IgD-negative memory B cell (primary cell): ENCODE results near the gene CFAP97. TPM values are rescaled to one million over a fixed set of nuclear protein-coding genes. Genes with fewer than 3 reads are reported as not detected.
"Not testable (repeated sequence)": the region's sequence is repeated elsewhere in the genome, so short reads cannot be mapped to it uniquely, and the experiment has no call there.

Source experiments
- H3K27ac Mint-ChIP-seq, 3 donors: one replicate each; pipeline ENCODE4 v1.8.0; 2020 to 2022; ENCODE audit warnings: mild to moderate bottlenecking in 3 of 3, mixed read lengths in 3 of 3, moderate library complexity in 1 of 3
- H3K27me3 Mint-ChIP-seq: one replicate; pipeline ENCODE4 v1.8.0; 2021; ENCODE audit warnings: mixed read lengths
- H3K36me3 Mint-ChIP-seq: one replicate; pipeline ENCODE4 v1.8.0; 2020; ENCODE audit warnings: mild to moderate bottlenecking, mixed read lengths
- H3K4me1 Mint-ChIP-seq, 3 donors: one replicate each; pipeline ENCODE4 v1.8.0; 2020 to 2022; ENCODE audit warnings: mixed read lengths in 3 of 3, mild to moderate bottlenecking in 1 of 3
- H3K4me3 Mint-ChIP-seq, 4 donors: one replicate each; pipeline ENCODE4 v1.8.0; 2020 to 2022; ENCODE audit warnings: mild to moderate bottlenecking in 4 of 4, mixed read lengths in 4 of 4, moderate library complexity in 3 of 4
- H3K9me3 Mint-ChIP-seq, 3 donors: one replicate each; pipeline ENCODE4 v1.8.0; 2020 to 2021; ENCODE audit warnings: mixed read lengths in 3 of 3, mild to moderate bottlenecking in 1 of 3
- polyA plus RNA-seq: library from polyadenylated mRNA; unstranded; fragments of 300-500 nt; fragmentation: Illumina TruSeq; gene quantifications from one replicate; pipeline ENCODE4 v1.2.3, GENCODE V29; 2021

Gene CFAP97
- polyA plus RNA-seq = 66.3 TPM

DNA sequence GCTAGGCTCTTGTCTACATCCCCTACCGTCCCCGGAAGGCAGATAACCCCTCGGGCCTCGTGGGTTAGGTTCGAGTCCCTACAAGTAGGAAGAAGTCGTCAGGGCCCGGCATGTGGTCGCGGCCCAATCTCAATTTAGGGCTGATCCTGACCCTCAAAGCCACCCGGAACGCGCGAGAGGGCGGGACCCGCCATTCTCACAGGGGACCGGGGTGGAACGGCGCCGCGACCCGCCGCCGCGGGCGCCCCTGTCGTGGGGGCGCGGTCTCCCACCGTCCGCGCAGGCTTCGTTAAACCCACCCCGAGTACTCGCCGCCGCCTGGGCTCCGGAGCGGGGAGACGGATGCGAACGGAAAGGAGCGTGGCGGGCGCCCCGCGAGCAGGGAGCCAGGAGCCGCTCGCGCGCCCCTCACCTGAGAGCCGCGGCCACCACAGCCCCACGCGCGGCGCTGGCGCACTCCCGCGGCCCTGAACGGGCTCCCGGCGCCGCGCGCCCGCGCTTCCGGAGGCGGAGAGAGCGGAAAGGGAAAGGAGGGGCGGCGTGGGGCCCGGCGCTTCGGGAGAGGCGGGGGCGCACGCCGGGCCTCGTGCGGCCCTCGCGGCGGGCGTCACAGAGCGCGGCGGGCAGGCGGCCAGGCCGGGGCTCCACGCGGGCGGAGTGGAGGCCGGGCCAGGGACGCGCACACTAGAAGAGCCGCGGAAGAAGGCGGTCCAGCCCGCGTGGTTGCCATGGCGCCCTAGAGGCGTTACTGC, at the start of gene CFAP97:
CFAP97 (minus strand) TSS at position 515 of the 752 bp plus-strand sequence. CDS start 12,804 bp downstream, outside the sequence.
- no peaks in the 10 kb centered on the region for H3K9me3 Mint-ChIP-seq
- no peaks in the 10 kb centered on the region for H3K36me3 Mint-ChIP-seq
- H3K4me1 Mint-ChIP-seq = peaks cover 34 to 50% (median 47%) of the 10 kb centered on the region in 3 donors
- peak within 1 kb of the TSS; percentile 85 to 98 (median 98) for H3K4me3 Mint-ChIP-seq
- H3K27me3 Mint-ChIP-seq = no peaks in the 10 kb centered on the region
- H3K27ac Mint-ChIP-seq = peak within 1 kb of the TSS; percentile 97 to 98 (median 97)

DNA sequence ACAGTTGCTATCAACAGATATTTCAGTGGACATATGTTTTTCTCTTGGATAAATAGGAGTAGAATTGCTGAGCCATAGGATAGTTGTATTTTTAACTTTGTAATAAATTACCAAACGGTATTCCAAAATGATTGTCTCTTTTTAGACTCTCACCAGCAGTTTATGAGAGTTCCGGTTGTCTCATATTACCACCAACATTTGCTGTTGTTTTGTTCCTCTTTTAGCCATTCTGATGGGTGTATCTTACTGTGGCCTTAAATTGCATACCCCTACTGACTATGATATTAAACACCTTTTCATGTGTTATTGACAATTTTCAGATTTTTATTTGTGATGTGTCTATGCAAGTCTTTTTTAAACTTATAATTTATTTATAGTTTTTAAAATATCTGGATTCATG, 45.3 kb upstream of the CFAP97 start:
- Mint-ChIP-seq H3K27me3 (no peaks in the 10 kb centered on the region), H3K36me3 (peaks cover 9% of the 10 kb centered on the region), H3K4me1 (peaks cover 39 to 46% (median 41%) of the 10 kb centered on the region in 3 donors), H3K9me3 (no peaks in the 10 kb centered on the region), H3K27ac (peak overlapping the region in 2 of 3 donors; percentile 24 to 59), H3K4me3 (no peak overlapping the region)

- Mint-ChIP-seq H3K27me3 (no peaks in the 10 kb centered on the region), H3K27ac (peak overlapping the region in 2 of 3 donors; percentile 24 to 59), H3K4me3 (no peak overlapping the region), H3K4me1 (peaks cover 38 to 48% (median 40%) of the 10 kb centered on the region in 3 donors), H3K36me3 (peaks cover 7% of the 10 kb centered on the region), H3K9me3 (no peaks in the 10 kb centered on the region)
These were observed 44.7 kb upstream of the CFAP97 start for GRCh38 chr4:185248393-185249039.

GRCh38 chr4:185247151-185247550, 43.4 kb upstream of the CFAP97 start:
- Mint-ChIP-seq H3K4me1 (peaks cover 37 to 51% (median 39%) of the 10 kb centered on the region in 3 donors), H3K27ac (peak overlapping the region in 1 of 3 donors; percentile 84), H3K9me3 (no peaks in the 10 kb centered on the region)

GRCh38 chr4:185246453-185246852, 42.7 kb upstream of the CFAP97 start:
- H3K27me3 Mint-ChIP-seq = no peaks in the 10 kb centered on the region
- peak overlapping the region in 1 of 4 donors; percentile 20 for H3K4me3 Mint-ChIP-seq
- H3K9me3 Mint-ChIP-seq = no peaks in the 10 kb centered on the region
- peak overlapping the region in 1 of 3 donors; percentile 84 for H3K27ac Mint-ChIP-seq
- peaks cover 33 to 55% (median 34%) of the 10 kb centered on the region in 3 donors for H3K4me1 Mint-ChIP-seq
- H3K36me3 Mint-ChIP-seq = peaks cover 3% of the 10 kb centered on the region

More at GRCh38 chr4:185247151-185247550, 43.4 kb upstream of the CFAP97 start:
- no peak overlapping the region for H3K4me3 Mint-ChIP-seq
- no peaks in the 10 kb centered on the region for H3K27me3 Mint-ChIP-seq
- H3K36me3 Mint-ChIP-seq = peaks cover 3% of the 10 kb centered on the region

DNA sequence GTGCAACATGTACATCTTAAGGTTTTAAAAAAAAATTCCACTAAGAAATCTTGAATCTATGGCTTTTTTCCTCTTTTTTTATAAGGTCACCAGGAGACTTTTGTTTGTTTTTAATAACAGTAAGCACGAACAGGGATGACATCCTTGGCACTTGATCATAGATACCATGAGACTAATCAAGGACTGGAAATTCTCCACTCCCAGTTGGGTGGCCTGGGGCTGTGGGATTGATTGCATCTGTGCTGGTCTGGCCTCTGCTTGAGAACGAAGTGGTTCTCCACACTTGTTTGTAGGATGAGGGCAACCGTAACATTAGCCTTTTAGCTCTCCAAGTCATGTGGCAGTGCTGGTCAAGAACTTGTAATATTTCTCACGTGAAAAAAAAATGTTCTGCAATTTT, 41.0 kb upstream of the CFAP97 start:
- Mint-ChIP-seq H3K4me3 (no peak overlapping the region), H3K36me3 (peaks cover 3% of the 10 kb centered on the region), H3K27me3 (no peaks in the 10 kb centered on the region), H3K9me3 (no peaks in the 10 kb centered on the region), H3K4me1 (peaks cover 25 to 51% (median 28%) of the 10 kb centered on the region in 3 donors), H3K27ac (no peak overlapping the region)

GRCh38 chr4:185243879-185244278, 40.1 kb upstream of the CFAP97 start:
- Mint-ChIP-seq H3K36me3 (peaks cover 3% of the 10 kb centered on the region), H3K4me3 (no peak overlapping the region), H3K27ac (peak overlapping the region in 2 of 3 donors; percentile 31 to 72), H3K27me3 (no peaks in the 10 kb centered on the region), H3K4me1 (peaks cover 21 to 43% (median 21%) of the 10 kb centered on the region in 3 donors), H3K9me3 (no peaks in the 10 kb centered on the region)

DNA sequence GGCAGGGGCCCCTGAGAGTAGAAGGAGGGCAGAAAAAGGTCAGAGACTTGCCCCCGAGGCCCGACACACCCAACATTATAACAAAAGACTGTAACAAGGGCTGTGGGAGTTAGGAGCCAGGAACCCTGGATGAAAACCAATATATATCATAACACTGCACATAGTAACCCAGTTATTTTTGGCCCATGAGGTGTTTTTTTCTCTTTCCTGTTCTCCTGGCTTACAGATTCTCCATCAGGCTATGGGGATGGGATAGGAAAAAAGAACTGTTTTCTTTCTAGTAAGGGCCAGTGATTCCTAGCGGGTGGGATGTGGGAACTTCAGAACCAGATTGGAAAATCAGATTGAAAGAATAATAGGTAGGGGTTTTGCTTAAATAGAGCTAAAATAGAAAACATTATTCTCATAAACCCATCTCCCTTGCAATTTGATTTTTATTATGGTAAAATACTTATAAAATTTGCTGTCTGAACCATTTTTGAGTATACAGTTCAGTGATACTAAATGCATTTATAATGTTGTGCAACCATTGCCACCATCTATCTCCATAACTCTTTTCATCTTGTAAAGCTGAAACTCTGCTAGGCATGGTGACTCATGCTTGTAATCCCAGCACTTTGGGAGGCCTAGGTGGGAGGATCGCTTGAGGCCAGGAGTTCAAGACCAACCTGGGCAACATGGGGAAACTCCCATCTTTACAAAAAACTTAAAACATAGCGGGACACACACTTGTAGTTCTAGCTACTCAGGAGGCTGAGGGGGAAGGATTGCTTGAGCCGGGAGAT, 39.1 kb upstream of the CFAP97 start:
- Mint-ChIP-seq H3K27me3 (no peaks in the 10 kb centered on the region), H3K4me3 (peak overlapping the region in 1 of 4 donors; percentile 74), H3K36me3 (no peaks in the 10 kb centered on the region), H3K9me3 (peaks cover 0 to 5% (median 0%) of the 10 kb centered on the region in 3 donors), H3K27ac (peak overlapping the region; percentile 45 to 72 (median 59)), H3K4me1 (peaks cover 23 to 49% (median 24%) of the 10 kb centered on the region in 3 donors)

GRCh38 chr4:185240486-185240885, 36.7 kb upstream of the CFAP97 start:
- not testable (repeated sequence) for H3K27me3 Mint-ChIP-seq, H3K36me3 Mint-ChIP-seq, H3K9me3 Mint-ChIP-seq, H3K27ac Mint-ChIP-seq, H3K4me3 Mint-ChIP-seq
- H3K4me1 Mint-ChIP-seq = peaks cover 13 to 44% (median 27%) of the 10 kb centered on the region in 3 donors

- H3K27me3 Mint-ChIP-seq = no peaks in the 10 kb centered on the region
- H3K36me3 Mint-ChIP-seq = no peaks in the 10 kb centered on the region
- H3K4me3 Mint-ChIP-seq = peak overlapping the region in 1 of 4 donors; percentile 34
- peaks cover 20 to 40% (median 27%) of the 10 kb centered on the region in 3 donors for H3K4me1 Mint-ChIP-seq
- H3K9me3 Mint-ChIP-seq = peaks cover 0 to 5% (median 0%) of the 10 kb centered on the region in 3 donors
- H3K27ac Mint-ChIP-seq = no peak overlapping the region
These were observed 35.0 kb upstream of the CFAP97 start for GRCh38 chr4:185238750-185239149.

GRCh38 chr4:185238215-185238681, 34.4 kb upstream of the CFAP97 start:
- Mint-ChIP-seq H3K27ac (peak overlapping the region in 1 of 3 donors; percentile 50), H3K27me3 (no peaks in the 10 kb centered on the region), H3K4me1 (peaks cover 18 to 35% (median 25%) of the 10 kb centered on the region in 3 donors), H3K9me3 (peaks cover 0 to 5% (median 0%) of the 10 kb centered on the region in 3 donors), H3K4me3 (peak overlapping the region in 2 of 4 donors; percentile 47 to 56), H3K36me3 (no peaks in the 10 kb centered on the region)

DNA sequence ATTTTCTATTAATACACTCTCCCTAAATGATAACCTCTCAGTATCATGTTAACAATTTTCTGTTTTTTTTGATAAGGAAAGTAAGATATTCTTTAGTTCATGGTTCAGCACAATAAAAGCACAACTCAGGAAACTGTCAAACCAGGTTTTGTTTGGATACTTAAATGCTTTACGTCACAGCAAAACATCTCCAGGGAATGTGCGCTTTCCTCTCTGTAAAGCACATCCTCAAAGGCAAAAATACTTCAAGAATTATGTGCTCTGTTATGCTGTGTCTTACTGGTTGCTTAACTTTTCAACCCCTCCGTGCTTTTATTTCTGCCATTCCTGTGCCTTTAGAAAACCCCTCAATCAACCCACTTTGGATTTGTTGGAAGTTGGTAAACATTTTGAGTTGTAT, 33.4 kb upstream of the CFAP97 start:
- H3K4me3 Mint-ChIP-seq = no peak overlapping the region
- peaks cover 0 to 5% (median 0%) of the 10 kb centered on the region in 3 donors for H3K9me3 Mint-ChIP-seq
- H3K27ac Mint-ChIP-seq = peak overlapping the region in 1 of 3 donors; percentile 19
- peaks cover 19 to 35% (median 32%) of the 10 kb centered on the region in 3 donors for H3K4me1 Mint-ChIP-seq
- H3K36me3 Mint-ChIP-seq = no peaks in the 10 kb centered on the region
- no peaks in the 10 kb centered on the region for H3K27me3 Mint-ChIP-seq

DNA sequence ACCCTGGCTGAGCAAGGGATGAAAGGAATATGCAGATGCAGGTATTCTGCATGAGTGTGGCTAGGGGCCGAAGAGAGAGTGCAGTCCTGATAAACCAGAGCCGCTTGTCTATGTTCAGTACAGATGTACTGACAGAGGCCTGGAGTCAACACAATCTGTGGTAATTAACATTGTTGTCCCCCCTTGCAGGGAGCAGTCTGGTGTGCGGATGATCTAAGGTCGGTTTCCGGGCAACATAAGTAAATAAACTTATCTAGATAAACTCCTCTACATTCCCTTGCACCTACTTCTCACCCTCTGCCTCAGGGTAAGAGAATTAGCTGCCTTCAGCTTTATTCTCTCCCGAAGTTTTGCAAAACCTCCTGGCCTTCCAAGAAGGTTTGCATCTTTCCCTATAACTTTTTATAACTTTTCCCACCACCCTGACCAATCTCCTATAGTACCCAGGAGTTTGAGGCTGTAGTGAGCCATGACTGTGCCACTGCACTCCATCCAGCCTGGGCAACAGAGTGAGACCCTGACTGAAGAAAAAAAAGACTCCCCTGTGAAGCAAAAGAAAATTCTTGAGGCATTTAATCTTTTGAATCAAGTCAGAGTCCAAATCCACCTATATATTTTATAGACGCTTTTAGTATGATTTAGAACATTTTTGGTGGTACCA, 32.2 kb upstream of the CFAP97 start:
- Mint-ChIP-seq H3K4me1 (peaks cover 22 to 37% (median 37%) of the 10 kb centered on the region in 3 donors), H3K36me3 (no peaks in the 10 kb centered on the region), H3K27me3 (no peaks in the 10 kb centered on the region), H3K27ac (peak overlapping the region in 1 of 3 donors; percentile 53), H3K4me3 (no peak overlapping the region), H3K9me3 (peaks cover 0 to 5% (median 0%) of the 10 kb centered on the region in 3 donors)
